HEK293 (cell line): ENCODE data around the gene TMEM181.

Experiments used
- TCF7L2 ChIP-seq: IDR thresholded peaks from 2 replicates; pipeline ENCODE4 v1.6.1; 2011; ENCODE audit warnings: low read depth, mild to moderate bottlenecking, inconsistent platforms, low read length, moderate library complexity, borderline replicate concordance
- ZBTB8A ChIP-seq: fragments of 450-650 bp; formaldehyde crosslinking; IDR thresholded peaks from 2 replicates; pipeline ENCODE4 v1.5.1; 2016; ENCODE audit warnings: missing biosample characterization, missing genetic modification characterization
- ZNF266 ChIP-seq: fragments of 450-650 bp; formaldehyde crosslinking; IDR thresholded peaks from 2 replicates; pipeline ENCODE4 v1.5.1; 2016; ENCODE audit warnings: missing biosample characterization, missing genetic modification characterization, low read depth
- ZNF274 ChIP-seq, 2 experiments: fragments of 200-500 bp in 1 of 2; fragments of 450-650 bp in 1 of 2; sonication (Bioruptor generic) in 1 of 2; formaldehyde crosslinking in 1 of 2; IDR thresholded peaks; 2 replicates each; pipeline versions ENCODE4 v1.5.1 to v1.6.1; 2014 to 2016; ENCODE audit warnings: borderline replicate concordance in 1 of 2, inconsistent platforms in 1 of 2, low read length in 1 of 2, missing biosample characterization in 1 of 2, missing genetic modification characterization in 1 of 2
- TF ChIP-seq, protein P1 (sequence below): fragments of 450-650 bp; formaldehyde crosslinking; IDR thresholded peaks from 2 replicates; pipeline ENCODE4 v1.5.1; 2016; ENCODE audit warnings: missing biosample characterization, missing genetic modification characterization

DNA sequence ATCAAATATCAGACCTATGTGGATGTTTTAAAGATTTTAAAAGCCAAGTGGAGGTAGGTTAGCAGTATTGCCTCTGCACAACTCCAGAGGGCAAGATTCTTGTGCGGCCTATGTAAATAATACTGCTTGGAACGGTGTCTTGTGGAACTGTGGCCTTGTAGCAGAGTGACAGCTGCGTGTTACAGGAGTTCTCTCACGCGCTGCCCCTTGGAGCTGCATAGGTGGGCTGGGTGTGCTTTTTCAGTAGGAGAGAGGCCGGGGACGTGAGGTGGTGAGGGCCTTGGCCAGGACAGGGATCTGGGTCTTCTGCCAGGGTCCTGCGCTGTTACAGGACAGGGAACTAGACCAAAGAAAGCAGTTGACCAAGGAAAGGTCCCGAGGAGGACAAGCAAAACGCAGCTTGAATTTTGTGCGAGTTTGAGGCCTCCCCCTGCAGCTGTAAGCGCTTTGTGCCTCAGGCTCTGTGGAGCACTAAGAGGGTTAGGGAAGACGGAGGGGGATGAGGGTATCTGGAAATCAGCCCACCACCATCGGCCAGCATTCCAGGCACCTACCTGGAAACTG lies 1.5 kb downstream of the TMEM181 start:
- TF ChIP-seq, protein P1, sequence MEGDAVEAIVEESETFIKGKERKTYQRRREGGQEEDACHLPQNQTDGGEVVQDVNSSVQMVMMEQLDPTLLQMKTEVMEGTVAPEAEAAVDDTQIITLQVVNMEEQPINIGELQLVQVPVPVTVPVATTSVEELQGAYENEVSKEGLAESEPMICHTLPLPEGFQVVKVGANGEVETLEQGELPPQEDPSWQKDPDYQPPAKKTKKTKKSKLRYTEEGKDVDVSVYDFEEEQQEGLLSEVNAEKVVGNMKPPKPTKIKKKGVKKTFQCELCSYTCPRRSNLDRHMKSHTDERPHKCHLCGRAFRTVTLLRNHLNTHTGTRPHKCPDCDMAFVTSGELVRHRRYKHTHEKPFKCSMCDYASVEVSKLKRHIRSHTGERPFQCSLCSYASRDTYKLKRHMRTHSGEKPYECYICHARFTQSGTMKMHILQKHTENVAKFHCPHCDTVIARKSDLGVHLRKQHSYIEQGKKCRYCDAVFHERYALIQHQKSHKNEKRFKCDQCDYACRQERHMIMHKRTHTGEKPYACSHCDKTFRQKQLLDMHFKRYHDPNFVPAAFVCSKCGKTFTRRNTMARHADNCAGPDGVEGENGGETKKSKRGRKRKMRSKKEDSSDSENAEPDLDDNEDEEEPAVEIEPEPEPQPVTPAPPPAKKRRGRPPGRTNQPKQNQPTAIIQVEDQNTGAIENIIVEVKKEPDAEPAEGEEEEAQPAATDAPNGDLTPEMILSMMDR (tag by site-specific recombination): no peak
- TF ChIP-seq ZNF274 (IDR thresholded peaks at IDR 0.05; ENCODE audit: low read length) (no peak), ZNF274 (tag by site-specific recombination; IDR thresholded peaks at IDR 0.05; ENCODE audit: borderline replicate concordance) (no peak), ZBTB8A (tag by site-specific recombination) (no peak), ZNF266 (tag by site-specific recombination) (no peak), TCF7L2 (no peak)
